GM19043 (cell line): Measurements from ENCODE around the gene DNAJC5G.
"Not testable (repeated sequence)": the region's sequence is repeated elsewhere in the genome, so short reads cannot be mapped to it uniquely, and the experiment has no call there.

Experiments
- ATAC-seq: cut with Tn5 transposase; IDR thresholded peaks from one replicate; pipeline ENCODE4 v1.9.1; 2021; ENCODE audit warnings: low read depth; ENCODE audit not compliant: unreplicated experiment

The DNAJC5G gene

GRCh38 chr2:27250652-27251379 lies 24.4 kb upstream of the DNAJC5G start:
- no peak for ATAC-seq

DNA sequence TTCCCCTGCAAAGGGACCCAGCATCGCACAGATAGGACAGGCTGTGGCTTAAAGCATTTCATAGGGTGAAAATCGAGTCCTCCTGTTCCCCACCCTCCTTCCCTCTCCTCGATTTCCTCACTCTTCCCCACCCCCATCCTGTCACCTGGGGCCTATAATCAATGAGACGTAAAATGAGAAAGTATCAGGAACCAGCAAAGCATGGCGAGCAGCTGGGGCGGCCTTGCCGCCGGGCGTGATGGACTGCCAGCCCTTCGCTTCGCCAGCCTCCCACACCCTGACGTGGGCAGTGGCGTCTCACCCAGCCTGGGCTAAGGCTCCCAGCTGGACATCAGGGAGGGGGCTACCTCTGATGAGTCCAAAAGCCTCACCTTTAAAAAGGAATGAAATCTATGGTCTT lies 23.5 kb upstream of the DNAJC5G start:
- no peak for ATAC-seq

DNA sequence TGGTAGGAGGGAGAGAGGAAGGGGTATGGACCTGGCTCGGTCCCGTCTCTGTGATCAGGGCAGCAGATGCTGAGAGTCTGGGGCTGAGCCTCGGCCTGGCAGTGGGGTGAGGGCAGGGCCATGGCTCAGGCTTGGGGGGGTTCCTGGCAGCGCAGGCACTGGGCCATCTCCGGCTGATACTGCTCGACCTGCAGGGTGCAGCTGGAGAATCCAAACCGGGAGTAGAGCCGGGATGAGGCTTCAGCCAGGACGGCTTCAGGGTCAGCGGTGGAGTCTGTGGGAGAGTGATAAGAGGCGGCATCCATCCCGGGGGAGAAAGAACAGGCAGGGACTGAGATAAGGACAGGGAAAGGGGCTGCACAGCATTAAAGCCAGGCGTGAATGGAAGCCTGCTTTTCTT lies 20.0 kb upstream of the DNAJC5G start:
- ATAC-seq = no peak

GRCh38 chr2:27255660-27256059 lies 19.6 kb upstream of the DNAJC5G start:
- no peak for ATAC-seq

DNA sequence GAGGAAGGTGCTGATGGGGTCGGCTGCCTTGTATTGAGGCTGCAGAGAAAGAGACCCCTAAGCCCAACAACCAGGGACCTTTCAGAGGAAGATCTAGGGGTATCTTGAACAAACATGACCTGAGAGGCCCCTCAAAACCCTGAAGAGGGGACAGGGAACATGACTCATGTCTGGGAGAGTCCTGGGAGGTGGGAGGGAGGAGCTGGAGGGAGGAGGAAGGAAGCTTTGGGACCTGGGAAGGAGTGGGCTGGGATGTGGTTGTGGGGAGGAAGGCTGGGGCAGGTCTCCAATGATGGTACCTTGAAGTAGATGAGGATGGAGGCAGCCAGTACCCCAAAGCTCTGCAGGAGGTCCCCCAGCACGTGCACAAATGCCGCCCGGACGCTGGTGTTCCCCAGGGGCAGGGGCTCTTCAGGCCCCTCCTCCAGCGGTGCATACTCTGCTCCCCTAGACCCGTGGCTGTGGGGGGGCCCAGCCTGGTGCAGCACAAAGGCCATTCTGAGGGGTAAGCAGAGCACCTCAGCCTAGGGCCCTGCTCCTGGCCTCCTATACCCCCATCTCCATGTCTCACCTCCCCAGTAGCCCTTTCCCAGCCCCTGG lies 18.3 kb upstream of the DNAJC5G start:
- no peak for ATAC-seq

GRCh38 chr2:27258051-27258450 lies 17.2 kb upstream of the DNAJC5G start:
- no peak for ATAC-seq

DNA sequence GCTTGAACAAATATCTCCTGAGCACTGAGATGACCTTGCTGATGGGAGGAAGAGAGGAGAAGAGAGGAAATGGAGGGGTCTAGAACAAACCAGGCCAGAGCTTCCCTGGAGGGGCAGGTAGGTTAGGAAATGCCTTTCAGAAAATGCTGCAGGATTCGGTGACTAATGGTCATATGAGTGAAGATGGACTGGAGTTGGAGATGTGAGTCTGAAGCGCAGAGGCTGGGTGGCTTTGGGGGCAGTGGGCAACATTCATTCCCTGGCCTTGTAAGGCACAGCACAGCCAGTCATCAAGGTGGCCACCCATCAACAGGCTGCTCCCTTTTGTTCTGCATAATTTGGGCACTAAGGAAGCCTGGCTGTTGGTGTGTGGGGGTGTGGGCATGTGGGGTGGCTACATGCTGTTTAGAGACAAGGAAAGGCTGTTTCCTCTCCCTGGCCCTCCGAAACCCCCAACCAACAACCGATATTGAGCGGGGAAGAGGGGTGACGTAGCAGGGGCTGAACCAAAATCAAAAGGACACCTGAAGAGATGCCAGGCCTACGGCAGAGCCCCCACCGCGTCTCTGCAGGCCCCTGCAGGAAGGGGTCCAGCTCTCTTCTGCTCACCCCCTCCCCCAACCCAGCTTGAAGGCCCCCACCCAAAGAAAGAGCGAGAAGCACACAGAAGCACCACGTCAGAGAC lies 13.8 kb upstream of the DNAJC5G start:
- no peak for ATAC-seq

DNA sequence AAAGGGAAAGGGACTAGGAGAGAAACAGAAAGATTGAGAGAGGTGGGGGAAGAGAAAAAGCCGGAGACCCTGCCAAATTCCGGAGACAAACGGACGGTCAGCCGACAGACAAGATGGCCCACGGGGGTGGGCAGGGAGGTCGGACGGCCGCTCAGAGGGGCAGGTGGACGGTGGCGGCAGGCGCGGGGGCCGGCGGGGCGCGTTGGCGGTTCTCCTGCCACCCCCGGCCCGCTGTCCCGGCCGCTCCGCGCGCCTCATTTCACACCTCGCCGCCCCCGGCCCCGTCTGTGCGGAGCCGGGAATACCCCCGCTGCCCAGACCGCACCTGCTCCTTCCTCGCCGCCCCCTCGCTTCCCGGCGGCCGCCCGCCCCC lies 13.3 kb upstream of the DNAJC5G start:
- no peak for ATAC-seq

DNA sequence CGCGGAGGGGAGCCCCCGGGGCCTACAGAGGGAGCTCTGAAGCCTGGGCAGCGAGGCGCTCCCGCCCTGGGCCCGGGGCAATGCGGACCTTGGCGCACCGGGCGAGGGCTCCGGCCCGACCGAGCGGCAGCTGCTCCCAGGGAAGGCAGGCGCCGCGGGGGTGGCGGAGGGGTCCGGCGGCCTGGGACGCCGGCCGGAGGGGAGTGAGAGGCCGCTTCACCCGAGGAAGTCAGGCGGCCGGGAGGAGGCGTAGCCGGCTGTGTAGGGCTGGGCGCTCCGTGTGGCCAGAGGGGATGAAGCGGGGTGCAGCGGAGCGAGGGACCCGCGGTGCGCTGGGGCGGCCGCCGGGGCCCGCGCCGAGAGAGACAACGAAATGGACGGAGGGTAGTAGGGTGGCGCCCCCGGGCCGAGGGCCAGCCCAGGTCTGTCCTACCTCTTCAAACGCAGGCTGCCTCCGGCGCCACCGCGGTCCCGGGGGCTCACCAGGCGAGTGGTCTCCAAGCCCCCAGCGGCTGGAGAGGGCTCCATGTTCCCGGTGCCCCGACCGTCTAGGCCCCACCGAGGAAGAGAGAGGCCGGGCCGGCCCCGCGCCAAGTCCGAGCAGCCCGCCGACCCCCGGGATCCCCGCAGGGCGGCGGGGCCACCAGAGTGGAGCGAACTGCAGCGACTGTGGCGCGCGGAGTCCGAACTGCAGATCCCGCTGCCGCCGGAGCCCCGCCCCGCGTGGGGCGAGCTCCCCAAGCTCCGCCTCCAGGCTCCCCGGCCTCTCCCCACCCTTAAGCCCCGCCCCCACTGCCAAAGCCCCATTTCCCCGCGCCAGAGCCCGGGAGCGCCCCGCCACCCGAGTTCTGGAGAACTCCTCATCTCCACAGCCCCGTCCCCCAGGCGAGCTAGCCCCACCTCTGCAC lies 12.6 kb upstream of the DNAJC5G start, which contains the start of gene SLC30A3:
TSS of gene SLC30A3 (minus strand) at position 669 of the 908 bp plus-strand sequence. CDS start at position 528, 141 bp downstream.
- no peak for ATAC-seq

DNA sequence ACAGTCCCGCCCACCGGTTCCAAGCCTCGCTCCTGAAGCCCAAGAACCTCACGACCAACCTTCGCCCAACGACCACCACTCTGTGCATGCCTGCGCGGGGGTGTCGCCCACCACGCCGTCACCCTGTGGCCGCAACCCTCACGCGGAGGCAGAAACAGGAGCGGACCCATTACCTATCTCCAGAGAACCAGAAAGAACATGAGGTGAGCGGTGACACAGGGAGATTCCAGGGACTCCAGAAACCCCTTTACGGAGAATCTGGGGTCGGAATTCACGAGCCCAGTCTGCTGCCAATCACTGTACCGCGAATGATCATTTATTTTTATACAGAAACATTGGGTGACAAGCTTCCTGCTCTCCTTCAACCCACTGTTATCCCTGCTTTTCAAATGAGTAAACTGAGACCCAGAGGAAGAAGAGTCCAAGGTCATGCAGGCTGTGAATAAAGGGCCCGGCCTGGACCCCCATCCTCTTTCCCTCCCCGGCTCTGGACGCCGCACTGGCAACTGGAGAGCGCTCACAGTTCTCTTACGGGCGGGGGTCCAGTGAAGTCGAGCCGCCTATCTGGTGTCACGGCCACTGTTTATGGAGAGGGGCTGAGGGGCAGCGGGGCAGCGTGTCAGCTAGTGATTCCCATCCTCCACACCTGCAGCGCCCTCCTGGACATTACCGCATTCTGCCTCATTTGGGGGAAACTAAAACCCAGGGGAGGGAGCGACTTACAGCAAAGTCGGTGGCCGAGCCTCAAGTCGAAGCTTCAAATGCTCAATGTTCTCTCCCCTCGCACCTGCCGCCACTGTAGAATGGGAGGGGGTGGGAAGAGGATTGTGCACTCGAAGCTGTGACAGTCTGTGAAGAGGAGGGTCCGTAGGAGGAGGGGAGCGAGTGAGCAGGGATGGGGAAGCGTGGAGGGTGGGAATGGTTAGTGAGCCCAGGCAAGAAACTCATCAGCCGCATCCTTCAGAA lies 11.7 kb upstream of the DNAJC5G start:
- ATAC-seq = no peak

DNA sequence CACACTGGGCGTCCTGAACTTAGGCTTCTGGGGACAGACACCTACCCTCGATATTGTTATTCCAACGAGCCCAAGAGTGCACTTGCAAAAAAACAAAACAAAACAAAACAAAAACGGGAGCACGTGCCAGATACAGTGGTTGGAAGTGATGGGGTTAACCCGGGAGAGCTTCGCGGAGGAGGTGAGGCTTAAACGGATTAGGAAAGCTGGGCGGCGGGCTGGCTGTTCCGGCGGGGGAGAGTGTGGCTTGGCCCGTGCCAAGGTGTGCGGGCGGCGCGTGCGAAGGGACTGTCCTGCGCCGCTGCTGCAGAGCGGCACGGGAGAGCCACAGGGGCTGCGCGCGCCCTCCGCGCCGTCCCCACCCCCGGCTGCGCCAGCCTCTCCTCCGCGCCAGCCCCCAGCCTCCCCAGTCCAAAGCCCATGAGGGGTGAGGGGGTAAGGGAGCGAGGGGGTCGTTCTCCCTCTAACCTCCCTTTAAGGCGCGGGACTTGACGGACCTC lies 10.9 kb upstream of the DNAJC5G start:
- ATAC-seq = no peak

GRCh38 chr2:27264753-27265535 lies 10.3 kb upstream of the DNAJC5G start:
- ATAC-seq = no peak

DNA sequence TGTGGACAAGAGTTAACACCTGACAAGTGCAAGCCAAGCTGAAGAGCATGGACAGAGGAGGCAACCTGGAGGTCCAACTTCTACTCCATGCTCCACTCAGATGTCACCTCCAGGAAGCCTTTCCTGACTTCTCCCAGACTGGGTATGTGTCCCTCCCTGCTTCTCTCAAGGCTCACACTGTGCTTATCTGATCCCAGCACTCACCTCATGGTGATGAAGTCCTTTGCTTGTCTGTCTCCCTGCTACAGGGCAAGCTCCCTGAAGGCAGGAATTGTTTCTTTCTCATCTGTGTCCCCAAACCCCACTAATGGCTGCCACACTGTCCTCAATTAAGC lies 9.7 kb upstream of the DNAJC5G start:
- ATAC-seq = no peak

DNA sequence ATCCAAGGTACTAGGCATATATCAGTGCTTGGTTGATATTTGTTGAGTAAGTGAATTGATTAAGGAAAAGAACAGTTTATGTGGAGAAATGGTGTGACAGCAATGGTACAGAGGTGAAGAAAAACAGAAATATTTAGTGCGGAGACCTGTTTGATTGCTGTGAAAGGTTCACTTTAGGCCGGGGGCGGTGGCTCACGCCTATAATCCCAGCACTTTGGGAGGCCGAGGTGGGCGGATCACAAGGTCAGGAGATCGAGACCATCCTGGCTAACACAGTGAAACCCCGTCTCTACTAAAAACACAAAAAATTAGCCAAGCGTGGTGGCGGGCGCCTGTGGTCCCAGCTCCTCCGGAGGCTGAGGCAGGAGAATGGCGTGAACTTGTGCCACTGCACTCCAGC lies 6.9 kb upstream of the DNAJC5G start:
- ATAC-seq = not testable (repeated sequence)

DNA sequence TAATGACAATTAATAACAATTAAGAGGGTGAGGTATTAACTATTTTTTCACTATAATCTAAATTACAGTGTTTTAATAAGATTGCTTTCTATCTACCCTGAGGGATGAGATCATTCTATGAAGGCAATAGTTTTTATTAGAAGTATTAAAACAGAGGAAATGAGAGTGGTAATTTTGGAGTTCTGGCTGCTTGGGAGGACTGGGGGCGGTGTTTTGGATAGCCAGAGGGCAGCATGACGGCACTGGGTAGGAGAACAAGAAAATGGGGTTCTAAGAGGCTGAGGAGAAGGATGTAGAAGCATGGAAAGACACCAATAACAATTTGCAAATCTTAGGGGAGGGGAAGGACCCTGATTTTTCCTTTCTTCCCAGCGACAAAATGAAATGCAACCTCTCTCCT lies 5.1 kb upstream of the DNAJC5G start:
- no peak for ATAC-seq

DNA sequence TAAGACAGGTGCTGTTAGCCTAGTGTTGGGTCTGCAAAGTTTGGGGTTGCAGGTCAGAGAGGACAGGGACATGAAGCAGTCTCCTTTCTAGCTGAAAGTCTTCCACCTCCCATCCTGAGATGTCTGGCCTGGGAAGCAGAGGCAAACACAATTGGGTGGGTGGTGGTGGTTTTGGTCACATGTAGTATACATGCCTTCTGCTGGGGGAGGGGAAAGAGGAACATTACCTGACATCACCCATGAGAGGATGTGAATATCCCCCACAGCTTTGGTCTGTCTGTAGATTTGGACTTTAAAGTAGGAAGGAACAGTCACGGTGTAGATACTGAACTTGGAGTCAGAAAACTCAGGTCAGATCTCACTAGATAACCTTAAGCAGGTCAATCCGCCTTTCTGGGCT lies 4.6 kb upstream of the DNAJC5G start:
- ATAC-seq = no peak

- ATAC-seq = no peak
Observed at GRCh38 chr2:27271631-27272340, 3.4 kb upstream of the DNAJC5G start.
